ENCODE measurements around the gene BMP6. TPM values are rescaled to one million over a fixed set of nuclear protein-coding genes. Genes with fewer than 3 reads are reported as not detected.

BMP6 gene
- total RNA-seq, 2 experiments from 2014 or later = not detected

GRCh38 chr6:7763881-7764280 lies 38.0 kb downstream of the BMP6 start:
- POLR2A ChIA-PET = no interaction called here
- ATAC-seq (ENCODE audit: poor library complexity) (no peak), DNase-seq (no peak)
- Histone ChIP-seq H3K27ac (ENCODE audit: low read depth in 1 of 2, low read length in 2 of 2) (no peak overlapping the region), H3K36me3 (ENCODE audit: insufficient read depth, low read length) (no peaks in the 10 kb centered on the region), H3K27me3 (ENCODE audit: control insufficient read depth in 1 of 2, insufficient read depth in 2 of 2, low read length in 2 of 2) (no peaks in the 10 kb centered on the region), H3K4me3 (ENCODE audit: low read length) (no peak overlapping the region), H3K9me3 (ENCODE audit: control insufficient read depth in 1 of 2, insufficient read depth in 1 of 2, low read length in 2 of 2) (no peaks in the 10 kb centered on the region), H3K4me1 (ENCODE audit: insufficient read depth, low read length) (no peaks in the 10 kb centered on the region)
- Mint-ChIP-seq H3K9me3 (no peaks in the 10 kb centered on the region), H3K27ac (no peak overlapping the region), H3K4me3 (no peak overlapping the region), H3K4me1 (ENCODE audit: low read depth) (no peaks in the 10 kb centered on the region), H3K27me3 (peaks cover 35% of the 10 kb centered on the region), H3K36me3 (ENCODE audit: low read depth) (no peaks in the 10 kb centered on the region)
- TF ChIP-seq, protein P1, sequence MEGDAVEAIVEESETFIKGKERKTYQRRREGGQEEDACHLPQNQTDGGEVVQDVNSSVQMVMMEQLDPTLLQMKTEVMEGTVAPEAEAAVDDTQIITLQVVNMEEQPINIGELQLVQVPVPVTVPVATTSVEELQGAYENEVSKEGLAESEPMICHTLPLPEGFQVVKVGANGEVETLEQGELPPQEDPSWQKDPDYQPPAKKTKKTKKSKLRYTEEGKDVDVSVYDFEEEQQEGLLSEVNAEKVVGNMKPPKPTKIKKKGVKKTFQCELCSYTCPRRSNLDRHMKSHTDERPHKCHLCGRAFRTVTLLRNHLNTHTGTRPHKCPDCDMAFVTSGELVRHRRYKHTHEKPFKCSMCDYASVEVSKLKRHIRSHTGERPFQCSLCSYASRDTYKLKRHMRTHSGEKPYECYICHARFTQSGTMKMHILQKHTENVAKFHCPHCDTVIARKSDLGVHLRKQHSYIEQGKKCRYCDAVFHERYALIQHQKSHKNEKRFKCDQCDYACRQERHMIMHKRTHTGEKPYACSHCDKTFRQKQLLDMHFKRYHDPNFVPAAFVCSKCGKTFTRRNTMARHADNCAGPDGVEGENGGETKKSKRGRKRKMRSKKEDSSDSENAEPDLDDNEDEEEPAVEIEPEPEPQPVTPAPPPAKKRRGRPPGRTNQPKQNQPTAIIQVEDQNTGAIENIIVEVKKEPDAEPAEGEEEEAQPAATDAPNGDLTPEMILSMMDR (IDR thresholded peaks at IDR 0.05) = no peak
- intact Hi-C loops (cut with DNase I, micrococcal nuclease) = no loop called here
- CTCF ChIA-PET = no interaction called here

DNA sequence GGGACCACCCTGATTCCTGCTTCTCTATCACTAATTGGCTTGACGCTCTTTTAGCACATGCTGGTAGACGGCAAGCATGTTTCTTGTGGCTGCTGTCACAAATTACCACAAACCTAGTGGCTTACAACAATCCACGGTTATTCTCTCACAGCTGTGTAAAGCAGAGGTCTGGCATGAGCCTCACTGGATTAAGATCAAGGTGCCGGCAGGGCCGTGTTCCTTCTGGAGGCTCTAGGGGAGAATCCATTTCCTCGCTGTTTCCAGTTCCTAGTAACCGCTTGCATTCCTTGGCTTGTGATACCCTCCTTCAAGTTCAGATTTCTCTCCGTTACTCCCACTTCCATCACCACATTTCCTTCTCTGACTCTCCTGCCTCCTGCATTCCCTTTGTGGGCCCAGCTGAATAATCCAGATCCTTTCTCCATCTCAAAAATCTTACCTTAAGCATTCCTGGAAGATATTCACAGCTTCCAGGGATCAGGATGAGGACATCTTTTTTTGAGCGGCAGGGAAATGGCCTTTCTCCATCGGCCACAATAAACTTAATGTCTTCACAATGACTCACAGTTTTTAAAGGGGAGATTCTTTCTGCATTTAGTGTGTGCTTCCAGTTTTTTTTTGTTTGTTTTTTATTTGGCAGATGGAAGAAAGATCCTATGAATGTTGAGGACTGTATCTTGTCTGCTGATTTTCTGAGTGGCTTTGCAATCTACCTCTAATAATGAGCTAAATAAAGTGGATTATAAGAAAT lies 39.9 kb downstream of the BMP6 start:
- TF ChIP-seq, protein P1 (IDR thresholded peaks at IDR 0.05) = no peak
- Mint-ChIP-seq H3K36me3 (ENCODE audit: low read depth) (no peaks in the 10 kb centered on the region), H3K4me1 (ENCODE audit: low read depth) (no peaks in the 10 kb centered on the region), H3K27ac (no peak overlapping the region), H3K27me3 (peaks cover 28% of the 10 kb centered on the region), H3K4me3 (no peak overlapping the region), H3K9me3 (no peaks in the 10 kb centered on the region)
- H3K4me3 ChIP-seq (ENCODE audit: low read length) = no peak overlapping the region
- no peaks in the 10 kb centered on the region for H3K27me3 ChIP-seq (ENCODE audit: control insufficient read depth in 1 of 2, insufficient read depth in 2 of 2, low read length in 2 of 2)
- H3K4me1 ChIP-seq (ENCODE audit: insufficient read depth, low read length) = no peaks in the 10 kb centered on the region
- H3K9me3 ChIP-seq (ENCODE audit: control insufficient read depth in 1 of 2, insufficient read depth in 1 of 2, low read length in 2 of 2) = no peaks in the 10 kb centered on the region
- no peak overlapping the region for H3K27ac ChIP-seq (ENCODE audit: low read depth in 1 of 2, low read length in 2 of 2)
- intact Hi-C loops (cut with DNase I, micrococcal nuclease) = no loop called here
- ATAC-seq (ENCODE audit: poor library complexity) = no peak
- POLR2A ChIA-PET = no interaction called here
- no peak for DNase-seq
- CTCF ChIA-PET = no interaction called here
- H3K36me3 ChIP-seq (ENCODE audit: insufficient read depth, low read length) = no peaks in the 10 kb centered on the region

DNA sequence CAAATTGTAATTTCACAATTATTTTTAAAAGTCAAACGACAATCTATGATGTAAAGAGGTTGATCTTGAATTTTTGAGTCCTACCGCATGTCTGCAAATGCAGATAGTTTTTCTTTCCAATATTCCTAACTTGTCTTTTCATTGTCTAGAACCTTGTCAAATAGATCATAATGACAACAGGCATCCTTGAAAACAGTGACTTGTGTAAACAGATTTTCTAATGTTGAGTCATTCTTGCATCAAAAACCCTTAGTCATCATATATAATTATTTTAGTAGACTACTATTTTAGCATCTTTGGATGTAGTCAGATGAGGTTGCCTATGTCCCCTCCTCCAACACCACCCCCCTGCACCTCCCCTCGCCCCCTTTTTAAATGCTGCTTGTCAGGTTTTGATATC lies 43.8 kb downstream of the BMP6 start:
- Mint-ChIP-seq H3K27me3 (peaks cover 15% of the 10 kb centered on the region), H3K4me1 (ENCODE audit: low read depth) (no peaks in the 10 kb centered on the region), H3K27ac (no peak overlapping the region), H3K9me3 (no peaks in the 10 kb centered on the region), H3K4me3 (no peak overlapping the region), H3K36me3 (ENCODE audit: low read depth) (no peaks in the 10 kb centered on the region)
- POLR2A ChIA-PET = no interaction called here
- ATAC-seq (ENCODE audit: poor library complexity) = no peak
- CTCF ChIA-PET = no interaction called here
- intact Hi-C loops (cut with DNase I, micrococcal nuclease) = no loop called here
- no peak overlapping the region for H3K27ac ChIP-seq (ENCODE audit: low read depth in 1 of 2, low read length in 2 of 2)
- H3K9me3 ChIP-seq (ENCODE audit: control insufficient read depth in 1 of 2, insufficient read depth in 1 of 2, low read length in 2 of 2) = no peaks in the 10 kb centered on the region
- no peak overlapping the region for H3K4me3 ChIP-seq (ENCODE audit: low read length)
- no peaks in the 10 kb centered on the region for H3K4me1 ChIP-seq (ENCODE audit: insufficient read depth, low read length)
- no peaks in the 10 kb centered on the region for H3K27me3 ChIP-seq (ENCODE audit: control insufficient read depth in 1 of 2, insufficient read depth in 2 of 2, low read length in 2 of 2)
- TF ChIP-seq, protein P1 (IDR thresholded peaks at IDR 0.05) = no peak
- DNase-seq = no peak
- no peaks in the 10 kb centered on the region for H3K36me3 ChIP-seq (ENCODE audit: insufficient read depth, low read length)

Data from CD4-positive, alpha-beta T cell (primary cell).